ENCODE measurements around the gene DAB2IP. TPM values are rescaled to one million over a fixed set of nuclear protein-coding genes. Genes with fewer than 3 reads are reported as not detected.
A peak's percentile ranks its signal among the peaks of the same experiment; 100 is the strongest.

The DAB2IP gene
- total RNA-seq, 1 donor from 2014 or later, result 67.8 TPM

GRCh38 chr9:121746411-121746810 lies 95.0 kb downstream of the DAB2IP start:
- DNase-seq (ENCODE audit: low spot score, unreplicated experiment), result no peak
- Mint-ChIP-seq H3K36me3 (ENCODE audit: insufficient read depth) (no peaks in the 10 kb centered on the region), H3K9me3 (ENCODE audit: low read depth) (no peaks in the 10 kb centered on the region), H3K4me1 (ENCODE audit: low read depth) (peaks cover 46% of the 10 kb centered on the region), H3K27ac (peak overlapping the region; percentile 60), H3K4me3 (ENCODE audit: low read depth) (peak overlapping the region; percentile 16), H3K27me3 (no peaks in the 10 kb centered on the region)
- TF ChIP-seq CTCF (IDR thresholded peaks at IDR 0.05; ENCODE audit: unreplicated experiment), result no peak

DNA sequence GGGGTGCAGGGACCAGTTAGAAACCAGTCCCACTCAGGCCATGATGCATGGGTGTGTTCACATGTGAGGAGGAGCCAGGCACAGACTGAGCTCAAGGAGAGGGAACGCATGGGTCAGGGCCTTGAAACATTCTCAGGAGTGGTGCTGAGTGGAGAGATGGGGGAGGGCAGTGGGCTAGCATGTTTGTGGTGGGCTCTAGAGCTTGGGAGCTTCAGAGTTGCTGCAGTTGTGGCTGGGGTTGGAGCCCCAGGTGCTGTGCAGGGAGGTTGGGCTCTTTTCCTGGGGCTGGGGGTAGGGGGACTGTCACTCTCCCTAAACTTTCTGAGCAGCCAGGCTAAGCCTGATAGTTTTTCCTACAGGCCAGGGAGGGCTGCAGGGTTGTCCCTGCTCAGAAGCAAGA lies 95.4 kb downstream of the DAB2IP start:
- Mint-ChIP-seq H3K36me3 (ENCODE audit: insufficient read depth) (no peaks in the 10 kb centered on the region), H3K9me3 (ENCODE audit: low read depth) (no peaks in the 10 kb centered on the region), H3K27ac (peak overlapping the region; percentile 60), H3K4me1 (ENCODE audit: low read depth) (peaks cover 51% of the 10 kb centered on the region), H3K4me3 (ENCODE audit: low read depth) (no peak overlapping the region), H3K27me3 (no peaks in the 10 kb centered on the region)
- TF ChIP-seq CTCF (IDR thresholded peaks at IDR 0.05; ENCODE audit: unreplicated experiment), result no peak
- DNase-seq (ENCODE audit: low spot score, unreplicated experiment), result no peak

DNA sequence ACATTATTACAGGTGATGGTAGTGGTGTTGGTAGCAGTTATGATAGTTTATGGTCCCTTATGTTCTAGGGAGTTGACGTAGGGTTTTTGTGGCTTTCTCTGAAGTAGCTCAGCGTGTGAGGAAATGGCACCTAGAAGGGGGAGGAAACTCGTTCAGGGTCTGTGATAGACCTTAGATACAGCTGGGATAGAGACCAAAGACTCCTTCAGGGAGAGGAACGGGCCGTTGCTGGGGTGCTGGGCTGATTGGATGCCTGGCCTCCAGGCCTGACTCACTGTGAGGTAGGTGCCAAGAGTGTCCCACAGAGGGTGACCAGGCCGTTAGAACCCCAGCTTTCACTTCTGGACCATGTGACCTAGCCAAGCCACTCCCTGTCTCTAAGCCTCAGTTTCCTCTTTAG lies 96.6 kb downstream of the DAB2IP start:
- H3K4me1 Mint-ChIP-seq (ENCODE audit: low read depth), result peaks cover 50% of the 10 kb centered on the region
- no peaks in the 10 kb centered on the region for H3K27me3 Mint-ChIP-seq
- H3K4me3 Mint-ChIP-seq (ENCODE audit: low read depth), result peak overlapping the region; percentile 33
- no peaks in the 10 kb centered on the region for H3K36me3 Mint-ChIP-seq (ENCODE audit: insufficient read depth)
- H3K27ac Mint-ChIP-seq, result peak overlapping the region; percentile 90
- DNase-seq (ENCODE audit: low spot score, unreplicated experiment), result no peak
- no peak for TF ChIP-seq CTCF (IDR thresholded peaks at IDR 0.05; ENCODE audit: unreplicated experiment)
- H3K9me3 Mint-ChIP-seq (ENCODE audit: low read depth), result no peaks in the 10 kb centered on the region

GRCh38 chr9:121748727-121749423 lies 97.4 kb downstream of the DAB2IP start:
- H3K27ac Mint-ChIP-seq, result peak overlapping the region; percentile 84
- no peaks in the 10 kb centered on the region for H3K27me3 Mint-ChIP-seq
- H3K4me1 Mint-ChIP-seq (ENCODE audit: low read depth), result peaks cover 50% of the 10 kb centered on the region
- no peaks in the 10 kb centered on the region for H3K36me3 Mint-ChIP-seq (ENCODE audit: insufficient read depth)
- H3K9me3 Mint-ChIP-seq (ENCODE audit: low read depth), result no peaks in the 10 kb centered on the region
- H3K4me3 Mint-ChIP-seq (ENCODE audit: low read depth), result no peak overlapping the region
- TF ChIP-seq CTCF (IDR thresholded peaks at IDR 0.05; ENCODE audit: unreplicated experiment), result no peak
- DNase-seq (ENCODE audit: low spot score, unreplicated experiment), result no peak

- Mint-ChIP-seq H3K27ac (peak overlapping the region; percentile 78), H3K4me3 (ENCODE audit: low read depth) (no peak overlapping the region)
Measured at GRCh38 chr9:121749614-121750013, 98.2 kb downstream of the DAB2IP start.

More at GRCh38 chr9:121749614-121750013, 98.2 kb downstream of the DAB2IP start:
- no peaks in the 10 kb centered on the region for H3K27me3 Mint-ChIP-seq
- DNase-seq (ENCODE audit: low spot score, unreplicated experiment), result no peak
- no peaks in the 10 kb centered on the region for H3K36me3 Mint-ChIP-seq (ENCODE audit: insufficient read depth)
- peaks cover 50% of the 10 kb centered on the region for H3K4me1 Mint-ChIP-seq (ENCODE audit: low read depth)
- TF ChIP-seq CTCF (IDR thresholded peaks at IDR 0.05; ENCODE audit: unreplicated experiment), result no peak
- H3K9me3 Mint-ChIP-seq (ENCODE audit: low read depth), result no peaks in the 10 kb centered on the region
